H1 (cell line): ENCODE results near the gene TAF10. TPM values are rescaled to one million over a fixed set of nuclear protein-coding genes. Genes with fewer than 3 reads are reported as not detected.
A peak's percentile ranks its signal among the peaks of the same experiment; 100 is the strongest.

Experiments
- CTCF ChIA-PET: fragments of 300-600 bp; sonication (Branson Sonifier 250); formaldehyde crosslinking; loops from one replicate; lab custom pipeline; 2021; ENCODE audit not compliant: partially characterized antibody; lab: Charles Lee
- POLR2A ChIA-PET: fragments of 300-600 bp; sonication (Branson Sonifier 250); formaldehyde crosslinking; loops from one replicate; lab custom pipeline; 2021; ENCODE audit warnings: inconsistent platforms; ENCODE audit not compliant: partially characterized antibody; lab: Charles Lee
- DNase-seq, 2 experiments: peaks; one replicate each; pipeline versions ENCODE4 v3.0.0 to v3.0.0-alpha.2; 2010 to 2022; ENCODE audit warnings: low spot score in 2 of 2, low read depth in 1 of 2, mixed read lengths in 1 of 2
- FAIRE-seq: peaks from 2 replicates; lab custom pipeline; 2011; peaks lifted over from hg19 to GRCh38; lab: Jason Lieb, UNC
- H2AFZ ChIP-seq: 2 replicates; pipeline ENCODE4 v1.8.1; 2012; ENCODE audit warnings: low read length, inconsistent platforms
- H2AK5ac ChIP-seq: 2 replicates; pipeline ENCODE4 v1.6.1; 2013; ENCODE audit warnings: low read depth, low read length
- H2BK120ac ChIP-seq: replicated peaks from 2 replicates; pipeline ENCODE3; 2013; ENCODE audit warnings: low read depth, low read length, inconsistent platforms
- H2BK12ac ChIP-seq: 2 replicates; pipeline ENCODE4 v1.6.1; 2013; ENCODE audit warnings: low read depth, low read length
- H2BK15ac ChIP-seq: 2 replicates; pipeline ENCODE4 v1.6.1; 2013; ENCODE audit warnings: low read length
- H2BK20ac ChIP-seq: 2 replicates; pipeline ENCODE4 v1.6.1; 2013; ENCODE audit warnings: low read length
- H2BK5ac ChIP-seq: 2 replicates; pipeline ENCODE4 v1.6.1; 2013; ENCODE audit warnings: low read depth, low read length
- H3K14ac ChIP-seq: 2 replicates; pipeline ENCODE4 v1.6.1; 2013; ENCODE audit warnings: inconsistent platforms; ENCODE audit not compliant: insufficient read length
- H3K18ac ChIP-seq: 2 replicates; pipeline ENCODE4 v1.6.1; 2013; ENCODE audit warnings: low read length; ENCODE audit errors: extremely low read depth
- H3K23ac ChIP-seq: 2 replicates; pipeline ENCODE4 v1.6.1; 2013; ENCODE audit warnings: inconsistent platforms; ENCODE audit not compliant: insufficient read length
- H3K23me2 ChIP-seq: 2 replicates; pipeline ENCODE4 v1.6.1; 2013; ENCODE audit warnings: low read depth, low read length
- H3K27ac ChIP-seq: 2 replicates; pipeline ENCODE4 v1.6.1; 2011; ENCODE audit warnings: low read depth, low read length, inconsistent platforms
- H3K27me3 ChIP-seq, 4 experiments: replicated peaks in 1 of 4; 1 replicate in 1 of 4; 2 replicates in 3 of 4; pipeline versions ENCODE4 v1.6.1 to v1.8.1; 2011 to 2013; ENCODE audit warnings: low read length in 3 of 4, mild to moderate bottlenecking in 3 of 4, inconsistent platforms in 2 of 4, mixed read lengths in 2 of 4, moderate library complexity in 1 of 4; ENCODE audit not compliant: control insufficient read depth in 3 of 4, insufficient read depth in 3 of 4; ENCODE audit errors: extremely low read depth in 1 of 4
- H3K36me3 ChIP-seq, 4 experiments: 2 replicates each; pipeline versions ENCODE4 v1.6.1 to v1.8.1; 2011 to 2013; ENCODE audit warnings: mild to moderate bottlenecking in 4 of 4, low read length in 3 of 4, moderate library complexity in 2 of 4, control low read depth in 1 of 4, inconsistent platforms in 1 of 4; ENCODE audit not compliant: insufficient read depth in 4 of 4, control insufficient read depth in 2 of 4
- H3K4ac ChIP-seq: replicated peaks from 2 replicates; pipeline ENCODE3; 2013; ENCODE audit warnings: low read length, low read depth, mixed read lengths, inconsistent platforms; ENCODE audit not compliant: insufficient read length
- H3K4me1 ChIP-seq, 4 experiments: replicated peaks in 1 of 4; 1 replicate in 1 of 4; 2 replicates in 3 of 4; pipeline versions ENCODE4 v1.6.1 to v1.8.1; 2011 to 2013; ENCODE audit warnings: low read length in 3 of 4, inconsistent platforms in 2 of 4, mixed read lengths in 1 of 4; ENCODE audit not compliant: insufficient read depth in 4 of 4, control insufficient read depth in 3 of 4
- H3K4me2 ChIP-seq, 2 experiments: 2 replicates each; pipeline versions ENCODE4 v1.6.1 to v1.8.1; 2011 to 2013; ENCODE audit warnings: low read depth in 2 of 2, low read length in 2 of 2, control low read depth in 1 of 2, inconsistent platforms in 1 of 2, mild to moderate bottlenecking in 1 of 2; ENCODE audit not compliant: insufficient read depth in 1 of 2
- H3K4me3 ChIP-seq, 4 experiments: fragments of 200-600, 300-600 bp in 1 of 4; sonication (generic), shearing (Covaris generic), sonication (Bioruptor Twin) in 1 of 4; 2 replicates each; pipeline versions ENCODE4 v1.5.1 to v1.8.1; 2011 to 2016; ENCODE audit warnings: low read length in 4 of 4, low read depth in 3 of 4, control low read depth in 2 of 4, inconsistent platforms in 2 of 4, mild to moderate bottlenecking in 2 of 4, mixed read lengths in 1 of 4, moderate library complexity in 1 of 4; ENCODE audit not compliant: insufficient read depth in 2 of 4; ENCODE audit errors: extremely low read depth in 1 of 4
- H3K56ac ChIP-seq: replicated peaks from 2 replicates; pipeline ENCODE3; 2013; ENCODE audit warnings: low read depth, mild to moderate bottlenecking, mixed read lengths, low read length, inconsistent platforms; ENCODE audit not compliant: insufficient read length
- H3K79me1 ChIP-seq: 2 replicates; pipeline ENCODE4 v1.6.1; 2013; ENCODE audit warnings: low read depth, low read length, control low read depth
- H3K79me2 ChIP-seq, 2 experiments: 2 replicates each; pipeline versions ENCODE4 v1.6.1 to v1.8.1; 2012 to 2013; ENCODE audit warnings: low read length in 2 of 2, mild to moderate bottlenecking in 2 of 2, inconsistent platforms in 1 of 2; ENCODE audit not compliant: insufficient read depth in 2 of 2, control insufficient read depth in 1 of 2
- H3K9ac ChIP-seq, 4 experiments: replicated peaks in 1 of 4; 1 replicate in 1 of 4; 2 replicates in 3 of 4; pipeline versions ENCODE4 v1.6.1 to v1.8.1; 2011 to 2013; ENCODE audit warnings: low read depth in 3 of 4, low read length in 3 of 4, control low read depth in 2 of 4, mild to moderate bottlenecking in 2 of 4, moderate library complexity in 2 of 4, inconsistent platforms in 1 of 4; ENCODE audit errors: extremely low read depth in 1 of 4
- H3K9me3 ChIP-seq, 2 experiments: 2 replicates each; pipeline versions ENCODE4 v1.6.1 to v1.8.1; 2012 to 2013; ENCODE audit warnings: mild to moderate bottlenecking in 2 of 2, moderate library complexity in 2 of 2, control low read depth in 1 of 2, inconsistent platforms in 1 of 2, low read depth in 1 of 2, low read length in 1 of 2, mixed read lengths in 1 of 2; ENCODE audit not compliant: insufficient read depth in 2 of 2
- H4K20me1 ChIP-seq, 2 experiments: replicated peaks in 1 of 2; 2 replicates each; pipeline versions ENCODE3 to v1.8.1; 2011 to 2013; ENCODE audit warnings: inconsistent platforms in 2 of 2, low read length in 2 of 2, mild to moderate bottlenecking in 1 of 2; ENCODE audit not compliant: insufficient read depth in 2 of 2, control insufficient read depth in 1 of 2
- H4K5ac ChIP-seq: 2 replicates; pipeline ENCODE4 v1.6.1; 2013; ENCODE audit warnings: low read length, low read depth, mixed read lengths, inconsistent platforms; ENCODE audit not compliant: insufficient read length
- H4K8ac ChIP-seq: 2 replicates; pipeline ENCODE4 v1.8.0; 2013; ENCODE audit warnings: mild to moderate bottlenecking, moderate library complexity, low read length, inconsistent platforms; ENCODE audit not compliant: insufficient read depth; ENCODE audit errors: extremely low read depth
- H4K91ac ChIP-seq: replicated peaks from 2 replicates; pipeline ENCODE3; 2013; ENCODE audit warnings: low read length, mixed read lengths, inconsistent platforms; ENCODE audit not compliant: insufficient read length
- CTBP2 ChIP-seq: IDR thresholded peaks from 2 replicates; pipeline ENCODE4 v1.7.0; 2011; ENCODE audit warnings: borderline replicate concordance, mild to moderate bottlenecking, moderate library complexity, mixed read lengths, low read length; ENCODE audit not compliant: insufficient read depth, insufficient read length
- EZH2 ChIP-seq: fragments of 200-600 bp; sonication (generic); IDR thresholded peaks from 2 replicates; pipeline ENCODE4 v1.7.1; 2012; ENCODE audit warnings: low read depth, mild to moderate bottlenecking, moderate library complexity, low read length, inconsistent platforms; ENCODE audit not compliant: severe bottlenecking
- FOSL1 ChIP-seq: IDR thresholded peaks from 2 replicates; pipeline ENCODE4 v1.6.1; 2011; ENCODE audit warnings: mild to moderate bottlenecking, low read depth, low read length, moderate library complexity; ENCODE audit not compliant: insufficient read depth
- HDAC6 ChIP-seq: IDR thresholded peaks from one replicate; pipeline ENCODE4 v1.7.1; 2012; ENCODE audit warnings: low read depth, mild to moderate bottlenecking, inconsistent platforms, low read length, moderate library complexity
- POLR2A ChIP-seq, 2 experiments: IDR thresholded peaks; 1 replicate in 1 of 2; 2 replicates in 1 of 2; pipeline ENCODE4 v1.6.1; 2011; ENCODE audit warnings: low read depth in 2 of 2, low read length in 2 of 2, mild to moderate bottlenecking in 2 of 2; ENCODE audit errors: control extremely low read depth in 1 of 2
- SAP30 ChIP-seq: fragments of 300-600 bp; sonication (generic); IDR thresholded peaks from 2 replicates; pipeline ENCODE4 v1.7.1; 2012; ENCODE audit warnings: low read length, moderate library complexity, mild to moderate bottlenecking, inconsistent platforms; ENCODE audit not compliant: insufficient read depth, insufficient replicate concordance
- SIN3A ChIP-seq, 2 experiments: IDR thresholded peaks in 1 of 2; conservative IDR thresholded peaks in 1 of 2; 2 replicates each; pipeline ENCODE4 v1.6.1; 2011 to 2012; ENCODE audit warnings: low read length in 2 of 2, improper control_type of control experiment in 1 of 2, low read depth in 1 of 2, mild to moderate bottlenecking in 1 of 2
- TBP ChIP-seq: IDR thresholded peaks from 2 replicates; pipeline ENCODE4 v1.6.1; 2011; ENCODE audit warnings: low read depth, low read length, improper control_type of control experiment
- WGBS, 2 experiments: shearing (Covaris generic) in 1 of 2; methylation state at CpG; one replicate each; pipeline versions ENCODE4 v1.1.6 to v1.1.7; 2013 to 2015; ENCODE audit warnings: low lambda C conversion rate in 2 of 2, mixed read lengths in 2 of 2, inconsistent platforms in 1 of 2, low coverage in 1 of 2, missing lambda C conversion rate in 1 of 2; ENCODE audit not compliant: insufficient replicate concordance in 2 of 2, insufficient coverage in 1 of 2, insufficient read length in 1 of 2; ENCODE audit errors: extremely low coverage in 1 of 2, missing lambda C conversion rate in 1 of 2; 5-methylcytosine and 5-hydroxymethylcytosine counted together
- polyA plus RNA-seq, 7 experiments: library from polyadenylated mRNA; depleted of rRNA in 3 of 7; stranded (reverse) in 5 of 7; unstranded in 2 of 7; fragments of >200 nt in 5 of 7; fragments of 200-250 nt in 2 of 7; gene quantifications; 1 replicate in 5 of 7; 2 replicates in 1 of 7; 4 replicates in 1 of 7; pipeline versions ENCODE4 v1.2.1 to v1.2.3, GENCODE V29; 2011 to 2013; ENCODE audit warnings: missing spikeins in 2 of 7, mixed read lengths in 2 of 7
- total RNA-seq: library from RNA; stranded (reverse); fragmentation: NEBNext Ultra II Directional; extraction: Animal tissue kit (Norgen Biotek cat#: 25700); gene quantifications from 2 replicates; pipeline ENCODE4 v1.2.1, GENCODE V29; 2021
- TF ChIP-seq, protein P1 (sequence below): IDR thresholded peaks from 2 replicates; pipeline ENCODE4 v1.6.1; 2011; ENCODE audit warnings: low read length, improper control_type of control experiment

The TAF10 gene
- total and polyA plus RNA-seq, 2 of the 8 experiments (the other 6 are each of a cell fraction or from before 2014, with no cell fraction given) = 128 to 213 TPM

DNA sequence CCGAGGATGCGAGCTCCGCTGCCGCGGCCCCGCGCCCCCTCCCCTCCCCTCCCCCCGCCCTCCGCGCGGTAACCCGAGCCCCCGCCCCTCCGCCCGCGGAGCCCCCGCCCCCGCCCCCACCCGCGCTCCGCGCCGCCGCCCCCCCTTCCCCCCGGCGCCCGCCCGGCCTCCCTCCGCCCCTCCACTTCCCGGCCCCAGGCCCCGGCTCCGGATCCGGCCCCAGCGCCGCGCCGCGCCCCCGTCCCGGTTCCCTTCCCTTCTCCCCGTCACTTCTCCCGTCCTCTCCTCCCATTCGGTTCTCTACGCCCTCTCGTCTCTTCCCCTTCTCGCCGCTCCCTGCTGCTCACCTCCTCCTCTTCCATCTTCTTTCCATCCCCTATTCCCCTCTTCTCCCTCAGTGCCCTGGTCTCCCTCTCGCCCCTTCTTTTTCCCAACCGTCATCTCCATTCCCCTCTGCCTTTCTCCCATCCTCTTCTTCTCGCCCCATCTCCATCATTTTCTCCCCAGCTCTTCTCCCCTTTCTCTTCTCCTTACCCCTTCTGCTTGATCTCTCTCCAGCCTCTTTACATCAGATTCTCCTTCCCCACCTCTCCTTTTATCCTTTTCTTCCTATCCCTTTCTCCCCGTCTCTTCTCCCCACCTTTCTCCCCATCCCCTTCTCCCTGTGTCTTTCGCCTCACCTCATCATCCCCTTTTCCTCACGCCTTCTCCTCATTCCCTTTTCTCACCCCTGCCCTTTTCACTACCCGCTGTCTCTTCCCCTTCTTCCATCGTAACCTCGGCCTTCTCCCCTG, 44.0 kb upstream of the TAF10 start, which contains the start of gene DCHS1:
DCHS1 (minus strand) TSS at position 20 of the 794 bp plus-strand sequence. CDS start 14,196 bp downstream, outside the sequence.
- peak within 1 kb of the TSS in 1 of 4 experiments; percentile 56; a peak in 1 of 7 replicates for H3K9ac ChIP-seq
- TF ChIP-seq CTBP2 (peak; percentile 71), POLR2A (IDR thresholded peaks at IDR 0.05; ENCODE audit: control extremely low read depth in 1 of 2, low read depth in 2 of 2, low read length in 2 of 2) (no peak), SIN3A (conservative IDR thresholded peaks at IDR 0.05 in 1 of 2, IDR thresholded peaks at IDR 0.05 in 1 of 2; ENCODE audit: low read depth in 1 of 2, low read length in 2 of 2) (0 out of 4 replicates have a peak, but pooled peaks of 1 of the 2 experiments have one; percentile 34), FOSL1 (no peak), SAP30 (no peak), EZH2 (peak; percentile 5), HDAC6 (no peak), TBP (no peak)
- TF ChIP-seq, protein P1, sequence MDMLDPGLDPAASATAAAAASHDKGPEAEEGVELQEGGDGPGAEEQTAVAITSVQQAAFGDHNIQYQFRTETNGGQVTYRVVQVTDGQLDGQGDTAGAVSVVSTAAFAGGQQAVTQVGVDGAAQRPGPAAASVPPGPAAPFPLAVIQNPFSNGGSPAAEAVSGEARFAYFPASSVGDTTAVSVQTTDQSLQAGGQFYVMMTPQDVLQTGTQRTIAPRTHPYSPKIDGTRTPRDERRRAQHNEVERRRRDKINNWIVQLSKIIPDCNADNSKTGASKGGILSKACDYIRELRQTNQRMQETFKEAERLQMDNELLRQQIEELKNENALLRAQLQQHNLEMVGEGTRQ = no peak

More for the DNA sequence above, 44.0 kb upstream of the TAF10 start, which contains the start of gene DCHS1:
- Histone ChIP-seq H3K23ac (no peak within 1 kb of the TSS), H3K4ac (no peak within 1 kb of the TSS), H3K4me3 (peak within 1 kb of the TSS; percentile 60 to 91 (median 66)), H2BK15ac (peak within 1 kb of the TSS; percentile 77; the same call in 1 of the 2 replicates), H3K27me3 (peaks cover 1 to 36% (median 32%) of the 10 kb centered on the region in 4 experiments), H2BK120ac (no peak within 1 kb of the TSS), H3K79me1 (no peaks in the 10 kb centered on the region), H3K27ac (no peak within 1 kb of the TSS), H3K79me2 (no peaks in the 10 kb centered on the region), H2BK20ac (no peak within 1 kb of the TSS), H3K4me2 (peak within 1 kb of the TSS; percentile 83 to 92), H4K20me1 (peaks cover 0 to 3% of the 10 kb centered on the region in 2 experiments), H3K56ac (no peak within 1 kb of the TSS), H4K8ac (peak within 1 kb of the TSS; percentile 40), H3K18ac (no peak within 1 kb of the TSS; the same call in 1 of the 2 replicates), H4K5ac (no peak within 1 kb of the TSS), H3K14ac (no peak within 1 kb of the TSS), H2AK5ac (peak within 1 kb of the TSS; percentile 33; the same call in 1 of the 2 replicates), H4K91ac (no peak within 1 kb of the TSS), H2AFZ (peak within 1 kb of the TSS; percentile 95), H2BK12ac (peak within 1 kb of the TSS; percentile 42; the same call in 1 of the 2 replicates), H3K4me1 (peaks cover 0 to 7% (median 6%) of the 10 kb centered on the region in 4 experiments; a peak in 4 of 7 replicates), H3K36me3 (no peaks in the 10 kb centered on the region), H3K23me2 (peaks cover 9% of the 10 kb centered on the region), H3K9me3 (no peaks in the 10 kb centered on the region), H2BK5ac (peak within 1 kb of the TSS; percentile 55; the same call in 1 of the 2 replicates)
- DNase-seq = peak in 1 of 2 experiments; percentile 67
- FAIRE-seq = no peak
- CTCF ChIA-PET = interaction anchor here (0.6 to 4.9 kb wide), 7 partner anchors 12 to 125 kb away, joined by 3 to 36 read pairs (median 4); partner anchors contain the start of gene TAF10
- POLR2A ChIA-PET = interaction anchor here (0.5 to 1.4 kb wide), 6 partner anchors 8 to 47 kb away, joined by 3 read pairs; no protein-coding TSS in a partner anchor
- 2% methylated on average over 15 of the region's 56 CpGs; no CpG with 5 or more reads in 1 of the 2 experiments for WGBS, 2 experiments
